DND-41 (cell line): Measurements from ENCODE around the gene IGFBP4.

Source experiments
- ATAC-seq: fragments of 200-7000 bp; cut with Tn5 transposase; 3 replicates; pipeline ENCODE4 v1.9.1; 2021; ENCODE audit warnings: low read depth; ENCODE audit not compliant: insufficient read depth
- DNase-seq: peaks from one replicate; pipeline ENCODE4 v3.0.0-alpha.2; 2020
- H2AFZ ChIP-seq: 2 replicates; pipeline ENCODE4 v1.6.0; 2012; ENCODE audit warnings: low read depth, low read length
- H3K27ac ChIP-seq: 2 replicates; pipeline ENCODE4 v1.5.1; 2012; ENCODE audit warnings: low read length, inconsistent platforms
- H3K27me3 ChIP-seq: fragments of 200-600 bp; sonication (generic); 2 replicates; pipeline ENCODE4 v1.6.0; 2012; ENCODE audit warnings: low read length, mild to moderate bottlenecking, inconsistent platforms; ENCODE audit not compliant: insufficient read depth, poor library complexity
- H3K36me3 ChIP-seq: 2 replicates; pipeline ENCODE4 v1.5.1; 2012; ENCODE audit warnings: low read length, inconsistent platforms; ENCODE audit not compliant: insufficient read depth
- H3K4me1 ChIP-seq: 2 replicates; pipeline ENCODE4 v1.5.1; 2012; ENCODE audit warnings: mild to moderate bottlenecking, low read length; ENCODE audit not compliant: insufficient read depth
- H3K4me2 ChIP-seq: 2 replicates; pipeline ENCODE4 v1.6.0; 2012; ENCODE audit warnings: mild to moderate bottlenecking, moderate library complexity, low read length, inconsistent platforms; ENCODE audit not compliant: insufficient read depth
- H3K4me3 ChIP-seq, 2 experiments: fragments of 200-600 bp in 1 of 2; shearing (Covaris generic) in 1 of 2; 2 replicates each; pipeline ENCODE4 v1.5.1; 2012 to 2016; ENCODE audit warnings: inconsistent platforms in 2 of 2, low read length in 2 of 2, mild to moderate bottlenecking in 2 of 2, low read depth in 1 of 2, moderate library complexity in 1 of 2
- H3K79me2 ChIP-seq: 2 replicates; pipeline ENCODE4 v1.6.0; 2012; ENCODE audit warnings: low read length, inconsistent platforms; ENCODE audit not compliant: insufficient read depth
- H3K9ac ChIP-seq: 2 replicates; pipeline ENCODE4 v1.6.0; 2012; ENCODE audit warnings: low read depth, mild to moderate bottlenecking, inconsistent platforms, low read length, moderate library complexity
- H3K9me3 ChIP-seq: 2 replicates; pipeline ENCODE4 v1.5.1; 2012; ENCODE audit warnings: low read length, moderate library complexity, mild to moderate bottlenecking, inconsistent platforms; ENCODE audit not compliant: insufficient read depth, severe bottlenecking
- H4K20me1 ChIP-seq: 2 replicates; pipeline ENCODE4 v1.6.0; 2012; ENCODE audit warnings: low read length; ENCODE audit not compliant: insufficient read depth
- CTCF ChIP-seq: IDR thresholded peaks from 2 replicates; pipeline ENCODE4 v1.5.1; 2012; ENCODE audit warnings: borderline replicate concordance, low read length, moderate library complexity, mild to moderate bottlenecking; ENCODE audit not compliant: poor library complexity, severe bottlenecking; ENCODE audit errors: extremely low read depth
- EZH2 ChIP-seq: IDR thresholded peaks from 3 replicates; pipeline ENCODE4 v1.6.1; 2012; ENCODE audit warnings: borderline replicate concordance, low read depth, mild to moderate bottlenecking, moderate library complexity, low read length, inconsistent platforms; ENCODE audit not compliant: severe bottlenecking

Gene IGFBP4

GRCh38 chr17:40452216-40452787 is 9.1 kb downstream of the IGFBP4 start:
- TF ChIP-seq CTCF (no peak), EZH2 (no peak)
- Histone ChIP-seq H3K4me1 (peaks cover 20% of the 10 kb centered on the region), H4K20me1 (no peaks in the 10 kb centered on the region)

GRCh38 chr17:40452921-40453378 is 9.7 kb downstream of the IGFBP4 start:
- peaks cover 29% of the 10 kb centered on the region for H3K79me2 ChIP-seq
- DNase-seq, result no peak
- ATAC-seq, result no peak
- H2AFZ ChIP-seq, result no peak overlapping the region
- H3K36me3 ChIP-seq, result peaks cover 57% of the 10 kb centered on the region
- no peaks in the 10 kb centered on the region for H3K9me3 ChIP-seq
- no peak overlapping the region for H3K4me3 ChIP-seq
- peaks cover 13% of the 10 kb centered on the region for H3K4me1 ChIP-seq
- H3K9ac ChIP-seq, result no peak overlapping the region
- H3K27ac ChIP-seq, result no peak overlapping the region
- no peak for TF ChIP-seq EZH2
- TF ChIP-seq CTCF, result no peak
- no peaks in the 10 kb centered on the region for H4K20me1 ChIP-seq
- no peak overlapping the region for H3K4me2 ChIP-seq
- H3K27me3 ChIP-seq, result no peaks in the 10 kb centered on the region

More at GRCh38 chr17:40452216-40452787, 9.1 kb downstream of the IGFBP4 start:
- H3K27ac ChIP-seq, result no peak overlapping the region
- no peak overlapping the region for H3K4me2 ChIP-seq
- DNase-seq (no peak), ATAC-seq (no peak)
- H2AFZ ChIP-seq, result no peak overlapping the region
- no peak overlapping the region for H3K9ac ChIP-seq
- H3K27me3 ChIP-seq, result no peaks in the 10 kb centered on the region
- H3K4me3 ChIP-seq, result no peak overlapping the region
- peaks cover 34% of the 10 kb centered on the region for H3K79me2 ChIP-seq
- H3K9me3 ChIP-seq, result no peaks in the 10 kb centered on the region
- H3K36me3 ChIP-seq, result peaks cover 51% of the 10 kb centered on the region

GRCh38 chr17:40453881-40454612 is 10.8 kb downstream of the IGFBP4 start:
- H3K9me3 ChIP-seq, result no peaks in the 10 kb centered on the region
- no peak overlapping the region for H3K4me2 ChIP-seq
- no peak overlapping the region for H3K27ac ChIP-seq
- H3K4me1 ChIP-seq, result peaks cover 2% of the 10 kb centered on the region
- TF ChIP-seq CTCF (no peak), EZH2 (no peak)
- peaks cover 20% of the 10 kb centered on the region for H3K79me2 ChIP-seq
- ATAC-seq (no peak), DNase-seq (no peak)
- H3K9ac ChIP-seq, result no peak overlapping the region
- H2AFZ ChIP-seq, result no peak overlapping the region
- H3K36me3 ChIP-seq, result peaks cover 57% of the 10 kb centered on the region
- H3K27me3 ChIP-seq, result no peaks in the 10 kb centered on the region
- no peak overlapping the region for H3K4me3 ChIP-seq
- no peaks in the 10 kb centered on the region for H4K20me1 ChIP-seq
